ENCODE results near the gene HEMK1.

GRCh38 chr3:50604628-50605588 lies 35.6 kb downstream of the HEMK1 start:
- no peak for TF ChIP-seq CTCF (conservative IDR thresholded peaks at IDR 0.05)
- no peak for TF ChIP-seq ZFX (IDR thresholded peaks at IDR 0.05)
